ENCODE data around the gene PHF19.

PHF19 gene

DNA sequence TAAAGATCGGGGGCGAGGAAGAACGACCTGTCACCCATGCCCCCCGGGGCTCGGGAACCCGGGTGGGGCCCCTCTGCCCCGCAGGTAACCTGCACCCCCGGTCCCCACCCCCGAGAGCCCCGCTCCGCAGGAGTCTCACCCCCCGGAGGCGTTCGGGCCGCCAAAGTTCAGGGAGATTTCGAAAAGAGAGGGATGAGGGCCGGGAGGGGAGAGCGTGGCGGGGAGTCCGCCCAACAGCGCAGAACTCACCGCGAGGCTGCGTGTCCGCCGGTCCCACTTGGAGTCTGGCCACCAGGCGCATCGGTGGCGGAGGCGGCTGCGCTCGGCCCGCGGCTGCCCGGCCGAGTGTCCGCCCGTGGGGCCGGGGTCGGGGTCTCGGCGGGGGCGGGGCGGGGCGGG lies at the start of gene PHF19:
Gene PHF19, minus strand, starts transcription at position 347 of the 399 bp plus-strand sequence. CDS start 2,447 bp downstream, outside the sequence.
- Histone ChIP-seq H4K20me1 (ENCODE audit: insufficient read depth) (no peaks in the 10 kb centered on the region), H2AFZ (ENCODE audit: low read depth) (peak within 1 kb of the TSS; percentile 78; the same call in 1 of the 2 replicates), H3K27ac (peak within 1 kb of the TSS; percentile 96), H3K4me1 (ENCODE audit: low read depth, poor library complexity, severe bottlenecking) (peaks cover 74% of the 10 kb centered on the region), H3K27me3 (ENCODE audit: insufficient read depth, low read depth) (no peaks in the 10 kb centered on the region), H3K36me3 (ENCODE audit: insufficient read depth) (no peaks in the 10 kb centered on the region), H3K9ac (peak within 1 kb of the TSS; percentile 97), H3K79me2 (ENCODE audit: insufficient read depth, low read depth) (peaks cover 26% of the 10 kb centered on the region; the same call in 1 of the 2 replicates), H3K4me2 (peak within 1 kb of the TSS; percentile 97), H3K4me3 (IDR thresholded peaks at IDR 0.05; ENCODE audit: insufficient read depth, low read depth, low read length) (no peak within 1 kb of the TSS)
- TF ChIP-seq, protein P1, sequence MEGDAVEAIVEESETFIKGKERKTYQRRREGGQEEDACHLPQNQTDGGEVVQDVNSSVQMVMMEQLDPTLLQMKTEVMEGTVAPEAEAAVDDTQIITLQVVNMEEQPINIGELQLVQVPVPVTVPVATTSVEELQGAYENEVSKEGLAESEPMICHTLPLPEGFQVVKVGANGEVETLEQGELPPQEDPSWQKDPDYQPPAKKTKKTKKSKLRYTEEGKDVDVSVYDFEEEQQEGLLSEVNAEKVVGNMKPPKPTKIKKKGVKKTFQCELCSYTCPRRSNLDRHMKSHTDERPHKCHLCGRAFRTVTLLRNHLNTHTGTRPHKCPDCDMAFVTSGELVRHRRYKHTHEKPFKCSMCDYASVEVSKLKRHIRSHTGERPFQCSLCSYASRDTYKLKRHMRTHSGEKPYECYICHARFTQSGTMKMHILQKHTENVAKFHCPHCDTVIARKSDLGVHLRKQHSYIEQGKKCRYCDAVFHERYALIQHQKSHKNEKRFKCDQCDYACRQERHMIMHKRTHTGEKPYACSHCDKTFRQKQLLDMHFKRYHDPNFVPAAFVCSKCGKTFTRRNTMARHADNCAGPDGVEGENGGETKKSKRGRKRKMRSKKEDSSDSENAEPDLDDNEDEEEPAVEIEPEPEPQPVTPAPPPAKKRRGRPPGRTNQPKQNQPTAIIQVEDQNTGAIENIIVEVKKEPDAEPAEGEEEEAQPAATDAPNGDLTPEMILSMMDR (conservative IDR thresholded peaks at IDR 0.05; ENCODE audit: low read depth, low read length): no peak

DNA sequence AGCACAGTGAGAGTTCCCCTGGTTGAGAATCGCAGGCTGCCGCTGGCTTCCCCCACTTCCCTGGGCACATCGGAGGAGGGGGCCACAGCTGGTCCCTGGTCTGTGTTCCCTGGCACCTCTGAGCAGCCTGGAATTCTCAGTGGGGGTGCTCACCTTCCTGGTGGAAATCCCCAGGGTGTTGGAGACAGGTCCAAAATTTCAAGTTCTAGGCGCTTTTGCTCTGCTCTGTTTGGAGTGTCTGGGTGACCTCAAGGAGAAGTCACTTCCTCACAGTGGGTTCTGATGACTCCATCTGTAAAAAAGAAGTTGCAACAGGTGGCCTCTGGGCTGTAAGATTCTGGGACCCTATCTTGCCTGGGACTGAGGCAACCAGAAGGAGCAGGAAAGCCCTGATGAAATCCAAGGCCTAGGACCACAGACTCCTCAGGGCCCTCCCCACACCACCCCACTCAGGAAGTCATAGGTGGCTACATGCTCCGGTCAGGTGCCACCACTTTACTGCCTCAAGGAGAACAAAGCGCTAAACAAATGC lies 49.5 kb upstream of the PHF19 start, which contains the start of gene TRAF1:
Gene TRAF1, minus strand, starts transcription at position 400 of the 532 bp plus-strand sequence. CDS start 721 bp downstream, outside the sequence.
- H2AFZ ChIP-seq (ENCODE audit: low read depth): no peak within 1 kb of the TSS
- peaks cover 65% of the 10 kb centered on the region for H3K4me1 ChIP-seq (ENCODE audit: low read depth, poor library complexity, severe bottlenecking)

DNA sequence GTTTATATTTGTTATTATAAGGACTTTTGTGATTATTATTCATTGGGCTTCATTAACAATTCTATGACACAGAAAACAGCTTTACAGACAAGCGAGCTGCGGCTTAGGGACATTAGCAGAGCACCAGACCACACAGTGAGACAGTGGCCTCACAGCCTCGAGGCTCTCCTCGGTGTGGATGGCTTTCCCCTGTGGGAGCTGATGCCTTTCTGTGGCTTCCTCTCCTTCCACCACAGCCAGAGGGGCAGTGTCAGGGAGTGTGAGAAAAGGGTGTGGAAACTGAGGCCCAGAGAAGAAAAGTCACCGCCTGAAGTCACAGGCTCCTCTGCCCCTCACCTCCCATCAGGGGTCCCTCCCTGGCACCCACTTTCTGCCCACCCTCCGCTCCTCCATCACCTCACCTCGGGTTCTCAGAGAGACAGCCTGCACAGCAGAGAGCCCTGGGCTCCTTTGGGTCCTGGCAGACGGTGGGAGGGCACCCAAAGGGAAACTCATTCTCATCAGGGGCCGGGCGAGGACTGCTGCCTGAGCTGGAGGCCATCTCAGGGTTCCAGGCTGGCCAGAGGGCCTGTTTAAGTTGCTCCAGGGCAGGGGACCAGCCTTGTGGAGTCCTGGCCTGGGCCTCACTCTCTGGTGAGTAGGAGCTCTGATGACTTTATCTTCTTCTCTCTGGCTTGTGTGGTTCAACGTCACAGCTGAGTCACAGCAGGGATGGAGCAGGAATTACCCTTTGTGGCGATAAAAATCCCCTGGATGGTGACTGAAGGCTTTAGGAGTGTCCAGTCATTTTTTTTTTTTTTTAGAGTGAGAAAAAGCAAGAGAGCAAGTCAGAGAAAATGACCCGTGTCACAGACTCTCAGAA lies 48.8 kb upstream of the PHF19 start:
- Histone ChIP-seq H3K36me3 (ENCODE audit: insufficient read depth) (no peaks in the 10 kb centered on the region), H3K4me1 (ENCODE audit: low read depth, poor library complexity, severe bottlenecking) (peaks cover 59% of the 10 kb centered on the region), H3K27me3 (ENCODE audit: insufficient read depth, low read depth) (no peaks in the 10 kb centered on the region), H4K20me1 (ENCODE audit: insufficient read depth) (no peaks in the 10 kb centered on the region), H2AFZ (ENCODE audit: low read depth) (no peak overlapping the region), H3K27ac (no peak overlapping the region; the same call in 1 of the 2 replicates), H3K79me2 (ENCODE audit: insufficient read depth, low read depth) (no peaks in the 10 kb centered on the region), H3K4me3 (IDR thresholded peaks at IDR 0.05; ENCODE audit: insufficient read depth, low read depth, low read length) (no peak overlapping the region), H3K9ac (no peak overlapping the region), H3K4me2 (peak overlapping the region; percentile 77; the same call in 1 of the 2 replicates)
- TF ChIP-seq, protein P1 (conservative IDR thresholded peaks at IDR 0.05; ENCODE audit: low read depth, low read length): no peak

More for the DNA sequence above, 49.5 kb upstream of the PHF19 start, which contains the start of gene TRAF1:
- H3K9ac ChIP-seq: no peak within 1 kb of the TSS
- H3K4me3 ChIP-seq (IDR thresholded peaks at IDR 0.05; ENCODE audit: insufficient read depth, low read depth, low read length): no peak within 1 kb of the TSS
- TF ChIP-seq, protein P1 (conservative IDR thresholded peaks at IDR 0.05; ENCODE audit: low read depth, low read length): no peak
- H4K20me1 ChIP-seq (ENCODE audit: insufficient read depth): no peaks in the 10 kb centered on the region
- H3K27ac ChIP-seq: peak within 1 kb of the TSS; percentile 12
- H3K79me2 ChIP-seq (ENCODE audit: insufficient read depth, low read depth): no peaks in the 10 kb centered on the region
- no peaks in the 10 kb centered on the region for H3K27me3 ChIP-seq (ENCODE audit: insufficient read depth, low read depth)
- H3K36me3 ChIP-seq (ENCODE audit: insufficient read depth): no peaks in the 10 kb centered on the region
- peak within 1 kb of the TSS; percentile 77; the same call in 1 of the 2 replicates for H3K4me2 ChIP-seq

DNA sequence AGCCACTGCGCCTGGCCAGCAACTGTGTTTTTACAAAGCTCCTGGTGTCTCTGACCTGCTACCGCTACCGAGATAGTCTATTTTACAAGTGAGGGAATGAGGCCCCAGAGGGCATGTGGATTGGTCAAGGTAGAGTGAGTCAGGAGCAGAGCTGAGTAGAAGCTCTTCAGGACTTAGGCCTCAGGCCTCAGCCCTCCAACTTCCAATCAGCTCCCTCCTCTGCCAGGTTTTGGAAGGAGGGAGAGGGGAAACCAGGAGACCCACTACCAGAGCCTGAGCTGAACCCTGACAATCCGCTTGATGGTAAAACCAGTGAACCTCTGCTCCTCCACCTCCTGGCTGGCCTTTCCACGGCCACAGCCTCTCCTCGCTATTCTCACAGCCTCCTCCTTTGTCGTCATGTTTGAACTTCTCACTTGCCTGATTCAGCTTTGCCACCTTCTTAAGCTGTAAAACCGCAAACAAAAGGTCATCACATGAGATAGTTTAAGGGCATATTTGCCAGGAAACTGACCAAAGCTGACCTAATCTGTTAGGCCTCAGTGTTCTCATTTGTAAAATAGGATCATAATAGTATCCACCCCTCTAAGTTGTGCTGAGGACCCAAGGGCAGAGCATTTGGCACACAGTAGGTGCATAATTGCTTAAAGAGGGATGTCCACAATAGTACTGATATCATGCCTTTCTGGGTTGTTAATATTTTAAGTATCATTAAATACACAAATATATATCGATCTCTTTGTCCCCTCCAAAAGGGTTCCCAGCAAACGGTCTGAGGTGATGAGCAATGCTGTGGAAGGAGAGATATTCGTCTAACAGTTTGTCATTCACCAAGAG lies 47.9 kb upstream of the PHF19 start:
- H3K27ac ChIP-seq: no peak overlapping the region
- no peak overlapping the region for H3K4me3 ChIP-seq (IDR thresholded peaks at IDR 0.05; ENCODE audit: insufficient read depth, low read depth, low read length)
- H3K36me3 ChIP-seq (ENCODE audit: insufficient read depth): no peaks in the 10 kb centered on the region

More for the DNA sequence above, 47.9 kb upstream of the PHF19 start:
- H3K27me3 ChIP-seq (ENCODE audit: insufficient read depth, low read depth): no peaks in the 10 kb centered on the region
- H3K4me2 ChIP-seq: no peak overlapping the region
- H3K79me2 ChIP-seq (ENCODE audit: insufficient read depth, low read depth): no peaks in the 10 kb centered on the region
- no peaks in the 10 kb centered on the region for H4K20me1 ChIP-seq (ENCODE audit: insufficient read depth)
- H2AFZ ChIP-seq (ENCODE audit: low read depth): no peak overlapping the region
- TF ChIP-seq, protein P1 (conservative IDR thresholded peaks at IDR 0.05; ENCODE audit: low read depth, low read length): no peak
- no peak overlapping the region for H3K9ac ChIP-seq
- H3K4me1 ChIP-seq (ENCODE audit: low read depth, poor library complexity, severe bottlenecking): peaks cover 59% of the 10 kb centered on the region

All from KMS-11 (cell line).